Lower lobe of right lung (tissue), 2 donors: ENCODE measurements around the gene C1orf94. TPM values are rescaled to one million over a fixed set of nuclear protein-coding genes. Genes with fewer than 3 reads are reported as not detected.

Experiments
- ATAC-seq, 2 donors: fragments of 200-7000 bp; cut with Tn5 transposase; one replicate each; pipeline ENCODE4 v1.9.1; 2020 to 2022; ENCODE audit warnings: mild to moderate bottlenecking in 2 of 2, moderate library complexity in 2 of 2
- DNase-seq: peaks from one replicate; pipeline ENCODE4 v3.0.0-alpha.2; 2020
- H3K27ac ChIP-seq: fragments of 200-600 bp; one replicate; pipeline ENCODE4 v1.8.0; 2022
- H3K27me3 ChIP-seq: fragments of 200-600 bp; one replicate; pipeline ENCODE4 v1.8.0; 2022; ENCODE audit warnings: low read depth
- H3K36me3 ChIP-seq: fragments of 200-600 bp; one replicate; pipeline ENCODE4 v1.8.0; 2022; ENCODE audit warnings: mild to moderate bottlenecking
- H3K4me1 ChIP-seq: fragments of 200-600 bp; one replicate; pipeline ENCODE4 v1.8.0; 2022
- H3K4me3 ChIP-seq: fragments of 200-600 bp; one replicate; pipeline ENCODE4 v1.8.0; 2022; ENCODE audit warnings: mild to moderate bottlenecking
- H3K9me3 ChIP-seq: fragments of 200-600 bp; one replicate; pipeline ENCODE4 v1.8.0; 2022
- intact Hi-C: fragments of 100-400 bp; cut with DNase I; formaldehyde crosslinking; loops from one replicate; pipeline ENCODE4 v1.11.0; 2022
- total RNA-seq: library from RNA; stranded (reverse); fragmentation: NEBNext Ultra II Directional; extraction: Animal tissue kit (Norgen Biotek cat#: 25700); gene quantifications from one replicate; pipeline ENCODE4 v1.2.1, GENCODE V29; 2021
- TF ChIP-seq, protein P1 (sequence below): fragments of 200-600 bp; IDR thresholded peaks from one replicate; pipeline ENCODE4 v1.8.0; 2022; ENCODE audit warnings: antibody characterized with exemption, mild to moderate bottlenecking
- donor health status: DM: no; HTN: yes; CAD: no; lungs with severe emphysema.

Gene C1orf94
- total RNA-seq, 1 donor from 2014 or later: not detected

- H3K9me3 ChIP-seq: no peaks in the 10 kb centered on the region
- H3K4me1 ChIP-seq: no peaks in the 10 kb centered on the region
- H3K27me3 ChIP-seq: peaks cover 4% of the 10 kb centered on the region
- no peaks in the 10 kb centered on the region for H3K36me3 ChIP-seq
- DNase-seq (no peak), ATAC-seq (no peak)
- TF ChIP-seq, protein P1, sequence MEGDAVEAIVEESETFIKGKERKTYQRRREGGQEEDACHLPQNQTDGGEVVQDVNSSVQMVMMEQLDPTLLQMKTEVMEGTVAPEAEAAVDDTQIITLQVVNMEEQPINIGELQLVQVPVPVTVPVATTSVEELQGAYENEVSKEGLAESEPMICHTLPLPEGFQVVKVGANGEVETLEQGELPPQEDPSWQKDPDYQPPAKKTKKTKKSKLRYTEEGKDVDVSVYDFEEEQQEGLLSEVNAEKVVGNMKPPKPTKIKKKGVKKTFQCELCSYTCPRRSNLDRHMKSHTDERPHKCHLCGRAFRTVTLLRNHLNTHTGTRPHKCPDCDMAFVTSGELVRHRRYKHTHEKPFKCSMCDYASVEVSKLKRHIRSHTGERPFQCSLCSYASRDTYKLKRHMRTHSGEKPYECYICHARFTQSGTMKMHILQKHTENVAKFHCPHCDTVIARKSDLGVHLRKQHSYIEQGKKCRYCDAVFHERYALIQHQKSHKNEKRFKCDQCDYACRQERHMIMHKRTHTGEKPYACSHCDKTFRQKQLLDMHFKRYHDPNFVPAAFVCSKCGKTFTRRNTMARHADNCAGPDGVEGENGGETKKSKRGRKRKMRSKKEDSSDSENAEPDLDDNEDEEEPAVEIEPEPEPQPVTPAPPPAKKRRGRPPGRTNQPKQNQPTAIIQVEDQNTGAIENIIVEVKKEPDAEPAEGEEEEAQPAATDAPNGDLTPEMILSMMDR: no peak
- intact Hi-C loops: no loop called here
- no peak overlapping the region for H3K27ac ChIP-seq
- H3K4me3 ChIP-seq: no peak overlapping the region
Measured at GRCh38 chr1:34130306-34130705, 46.4 kb upstream of the C1orf94 start.

DNA sequence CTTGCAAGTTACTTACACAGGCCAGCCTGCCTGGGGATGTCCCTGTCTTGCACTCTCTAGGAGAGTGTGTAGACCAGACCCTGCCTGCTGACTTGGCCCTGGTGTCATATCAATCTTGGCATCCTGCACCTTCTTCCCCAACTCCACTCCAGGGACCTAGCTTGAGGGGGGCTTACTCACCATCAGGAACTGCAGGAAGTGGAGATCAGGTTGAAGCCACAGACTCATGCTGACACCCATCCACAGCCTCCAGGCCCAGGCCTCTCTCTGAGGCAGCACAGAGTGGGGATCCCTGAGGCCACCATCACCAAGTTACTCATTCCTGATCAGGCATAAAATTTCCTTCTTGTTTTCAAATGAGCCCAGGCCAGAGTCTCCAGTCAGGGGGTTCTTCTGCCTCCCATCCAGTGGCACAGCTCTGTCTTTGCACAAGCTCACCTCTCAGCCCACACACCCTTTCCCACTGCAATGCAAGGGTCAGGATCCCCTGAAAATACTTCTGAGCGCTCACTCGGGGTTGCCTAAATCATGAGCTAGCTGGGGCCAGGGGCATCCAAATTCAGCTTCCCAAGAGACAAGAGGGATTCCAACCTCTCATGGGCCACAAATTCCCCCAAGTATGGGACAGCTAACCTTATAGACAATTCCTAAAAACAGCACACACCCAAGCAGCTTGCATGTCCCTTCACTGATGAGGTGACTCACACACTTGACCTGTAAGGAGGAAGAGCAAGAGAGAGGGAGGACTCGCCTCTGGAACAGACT lies 45.1 kb upstream of the C1orf94 start:
- no peaks in the 10 kb centered on the region for H3K4me1 ChIP-seq
- peaks cover 4% of the 10 kb centered on the region for H3K27me3 ChIP-seq
- no peaks in the 10 kb centered on the region for H3K36me3 ChIP-seq
- ATAC-seq (no peak), DNase-seq (no peak)
- no peak overlapping the region for H3K27ac ChIP-seq
- intact Hi-C loops: no loop called here
- H3K9me3 ChIP-seq: no peaks in the 10 kb centered on the region
- H3K4me3 ChIP-seq: no peak overlapping the region
- TF ChIP-seq, protein P1: no peak

- intact Hi-C loops: no loop called here
- Histone ChIP-seq H3K4me1 (no peaks in the 10 kb centered on the region), H3K4me3 (no peak overlapping the region), H3K36me3 (no peaks in the 10 kb centered on the region), H3K9me3 (no peaks in the 10 kb centered on the region), H3K27me3 (peaks cover 4% of the 10 kb centered on the region), H3K27ac (no peak overlapping the region)
- ATAC-seq (no peak), DNase-seq (no peak)
- TF ChIP-seq, protein P1: no peak
Measured at GRCh38 chr1:34132161-34132420, 44.6 kb upstream of the C1orf94 start.

DNA sequence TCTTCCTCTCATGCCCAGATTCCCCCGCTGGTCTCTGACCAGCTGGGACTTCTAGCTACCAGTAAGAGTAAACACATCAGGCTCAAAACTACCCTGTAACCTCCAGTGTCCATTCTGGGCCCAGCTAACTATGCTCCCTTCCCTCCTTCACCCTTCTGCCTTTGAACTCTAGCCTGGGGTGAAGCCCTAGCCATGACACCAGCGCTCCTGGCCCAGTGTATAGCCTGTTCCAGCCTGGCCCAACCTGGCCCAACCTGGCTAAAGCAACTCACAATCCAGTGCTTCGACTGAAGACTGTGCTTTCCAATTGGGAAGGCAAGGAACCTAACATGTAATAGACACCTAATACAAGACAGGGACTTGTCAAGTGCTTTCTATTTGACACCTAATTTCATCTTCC lies 39.3 kb upstream of the C1orf94 start:
- no peak overlapping the region for H3K4me3 ChIP-seq
- intact Hi-C loops: no loop called here
- ATAC-seq (no peak), DNase-seq (no peak)
- H3K4me1 ChIP-seq: no peaks in the 10 kb centered on the region
- no peaks in the 10 kb centered on the region for H3K9me3 ChIP-seq
- TF ChIP-seq, protein P1: no peak
- no peaks in the 10 kb centered on the region for H3K36me3 ChIP-seq
- H3K27ac ChIP-seq: no peak overlapping the region
- peaks cover 4% of the 10 kb centered on the region for H3K27me3 ChIP-seq

DNA sequence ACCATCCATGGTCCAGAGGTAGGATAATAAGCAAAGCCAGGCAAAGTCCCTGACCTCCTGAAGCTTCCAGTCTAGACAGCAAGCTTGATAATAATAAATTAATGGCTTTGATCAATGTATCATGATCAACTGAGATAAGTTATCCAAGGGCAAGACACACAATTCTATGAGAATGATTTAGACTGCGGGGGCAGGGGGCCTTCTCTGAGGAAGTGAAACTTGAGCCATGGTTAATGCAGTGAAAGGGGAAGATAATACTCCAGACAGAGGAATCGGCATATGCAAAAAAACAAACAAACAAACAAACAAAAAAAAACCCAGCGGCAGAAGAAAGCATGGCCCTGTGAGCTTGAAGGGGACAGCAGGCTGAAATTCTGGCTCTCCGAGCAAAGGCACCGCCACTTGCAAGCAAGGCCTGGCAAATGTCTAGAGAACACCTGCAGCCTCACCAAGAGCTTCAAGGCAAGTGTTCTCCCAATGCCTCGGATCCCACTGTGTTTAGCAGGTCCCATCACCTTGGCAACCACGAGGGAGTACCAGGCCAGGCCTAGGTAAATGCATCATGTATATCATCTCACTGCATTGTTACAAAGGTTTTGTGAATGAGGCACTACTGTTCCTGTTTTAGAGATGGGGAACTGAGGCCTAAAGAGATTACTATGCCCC lies 36.6 kb upstream of the C1orf94 start:
- Histone ChIP-seq H3K9me3 (no peaks in the 10 kb centered on the region), H3K36me3 (no peaks in the 10 kb centered on the region), H3K4me3 (no peak overlapping the region), H3K27me3 (peaks cover 3% of the 10 kb centered on the region), H3K4me1 (no peaks in the 10 kb centered on the region), H3K27ac (no peak overlapping the region)
- ATAC-seq (no peak), DNase-seq (no peak)
- TF ChIP-seq, protein P1: no peak
- intact Hi-C loops: no loop called here
